G401.6 (cell line): ENCODE results near the gene PPP1R1C.

Experiments used
- FAIRE-seq: peaks from 2 replicates; lab custom pipeline; 2012; peaks lifted over from hg19 to GRCh38; lab: Jason Lieb, UNC

The PPP1R1C gene

DNA sequence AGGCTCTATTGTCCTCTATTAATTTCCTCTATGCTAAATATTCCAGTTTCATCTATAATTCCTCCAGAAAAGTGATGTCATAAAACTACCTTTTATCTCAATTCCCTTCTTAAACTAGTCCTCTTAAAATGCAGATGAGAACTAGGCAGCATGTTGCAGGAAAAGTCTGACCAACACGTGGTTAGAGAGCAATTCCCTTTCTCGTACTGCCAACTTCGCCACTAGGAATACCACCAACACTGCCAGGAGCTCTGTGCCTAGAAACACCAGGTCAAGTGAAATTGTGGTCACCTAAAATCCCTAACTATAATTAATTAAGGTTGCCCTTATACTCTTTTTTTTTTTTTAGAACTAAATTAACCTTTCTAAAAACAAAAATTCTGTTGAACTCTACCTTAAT is 127.7 kb downstream of the PPP1R1C start:
- FAIRE-seq: no peak

DNA sequence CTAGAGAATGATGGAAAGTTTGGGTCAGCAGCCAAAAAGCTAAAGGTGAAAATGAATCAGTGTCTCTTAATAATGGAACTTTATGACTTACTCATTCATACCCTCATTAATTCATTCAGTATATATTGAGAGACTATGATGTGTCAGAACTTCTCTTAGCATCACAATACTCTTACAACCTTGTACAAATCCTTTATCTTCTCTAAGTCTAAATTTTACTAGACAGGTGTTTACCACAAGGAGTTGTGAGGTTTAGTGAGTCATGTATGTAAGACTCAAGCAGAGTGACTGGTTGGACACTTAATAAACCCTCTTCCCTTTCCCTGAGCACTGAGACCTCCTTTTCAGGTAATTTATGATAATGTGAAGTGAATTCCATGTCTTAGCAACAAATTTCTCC is 129.6 kb downstream of the PPP1R1C start:
- FAIRE-seq: no peak

DNA sequence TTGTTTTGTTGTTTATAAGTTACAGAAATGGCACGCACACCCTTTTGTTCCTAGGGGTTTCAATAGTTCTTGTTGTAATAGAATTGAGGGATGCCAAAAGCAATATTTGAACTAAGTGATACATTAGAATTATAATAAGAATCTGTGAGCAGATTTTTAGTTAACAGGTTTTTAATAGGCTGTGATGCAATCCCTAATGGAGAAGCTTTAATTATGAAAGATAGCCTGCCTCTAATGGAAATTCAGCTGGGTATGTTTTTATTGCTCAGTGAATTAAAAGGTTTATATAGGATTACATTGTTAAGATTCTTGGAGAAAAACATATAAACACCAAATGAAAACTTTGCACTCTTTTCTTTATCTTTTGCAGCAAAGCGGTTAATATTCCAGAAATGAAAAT is 131.1 kb downstream of the PPP1R1C start:
- no peak for FAIRE-seq

DNA sequence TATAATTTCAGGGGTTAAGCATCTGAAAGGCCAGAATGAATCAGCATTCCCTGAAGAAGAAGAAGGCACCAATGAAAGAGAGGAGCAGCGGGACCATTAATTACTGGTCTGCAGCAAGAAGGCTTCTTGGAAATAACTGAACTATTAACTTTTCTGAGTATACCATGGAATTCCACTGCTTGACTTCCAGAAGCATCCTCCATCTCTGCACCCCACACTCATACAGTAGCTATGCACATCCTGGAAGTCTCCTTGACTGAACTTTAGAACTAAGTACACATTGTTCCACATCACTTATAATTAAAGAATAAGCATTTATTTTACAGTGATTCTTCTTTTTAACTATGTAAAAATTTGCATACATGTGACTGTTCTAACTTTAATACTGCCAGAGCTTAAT is 131.5 kb downstream of the PPP1R1C start:
- no peak for FAIRE-seq

DNA sequence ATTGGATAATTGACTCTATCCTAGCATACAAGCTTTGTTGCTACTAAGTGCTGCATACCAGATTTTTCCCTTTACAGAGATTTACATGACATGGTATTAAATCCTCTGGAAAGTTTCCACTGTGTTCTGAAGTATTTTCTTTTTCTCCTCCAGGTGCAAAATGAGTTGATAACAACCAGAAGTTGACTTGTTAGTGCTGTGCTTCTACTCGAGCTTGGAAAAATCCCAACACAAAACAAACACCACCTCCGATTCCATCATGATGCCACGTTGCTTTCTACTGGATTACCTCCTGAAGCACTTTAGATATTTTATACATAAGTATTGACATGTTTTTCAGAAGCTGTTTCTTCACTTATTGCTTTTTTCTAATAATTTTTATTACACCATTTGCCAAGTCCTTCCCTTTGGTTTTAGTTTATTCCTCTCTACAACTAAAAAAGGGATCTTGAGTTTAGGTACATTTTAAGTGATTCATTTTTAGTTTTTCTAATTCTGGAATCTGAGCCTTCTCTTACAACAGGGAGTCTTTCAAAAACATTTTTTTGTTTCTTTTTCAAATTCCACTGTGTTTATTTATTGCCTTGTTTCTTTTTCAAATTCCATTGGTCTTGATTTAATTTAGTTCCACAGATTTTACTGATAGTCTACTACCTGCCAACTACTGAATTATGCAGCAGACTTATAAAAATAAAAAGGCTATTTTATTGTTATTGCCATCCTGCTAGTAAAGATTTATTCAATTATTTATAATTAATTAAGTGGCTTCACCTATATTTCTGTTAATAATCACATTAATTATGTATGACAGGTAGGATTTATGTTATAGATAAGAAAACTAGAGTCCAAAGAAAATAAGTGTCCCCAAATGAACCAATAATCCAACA is 143.4 kb downstream of the PPP1R1C start:
- no peak for FAIRE-seq

DNA sequence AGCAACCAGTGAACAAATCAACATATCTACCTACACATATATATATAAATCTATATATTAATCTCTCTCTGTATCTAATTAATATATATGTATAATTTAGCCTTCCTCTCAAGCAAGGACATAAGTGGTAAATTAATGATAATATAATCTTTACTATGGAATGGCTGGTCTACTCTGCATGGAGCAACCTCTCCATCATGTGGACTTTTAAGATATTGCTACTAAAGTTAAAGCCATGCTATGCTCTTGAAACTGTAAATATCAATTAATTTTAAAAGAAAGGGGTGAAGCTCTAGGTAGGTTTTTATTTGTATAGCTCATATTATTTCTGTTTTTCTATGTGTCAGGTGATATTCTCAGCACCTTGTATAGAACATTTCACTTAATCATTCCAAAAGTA is 147.0 kb downstream of the PPP1R1C start:
- FAIRE-seq: peak; percentile 41

DNA sequence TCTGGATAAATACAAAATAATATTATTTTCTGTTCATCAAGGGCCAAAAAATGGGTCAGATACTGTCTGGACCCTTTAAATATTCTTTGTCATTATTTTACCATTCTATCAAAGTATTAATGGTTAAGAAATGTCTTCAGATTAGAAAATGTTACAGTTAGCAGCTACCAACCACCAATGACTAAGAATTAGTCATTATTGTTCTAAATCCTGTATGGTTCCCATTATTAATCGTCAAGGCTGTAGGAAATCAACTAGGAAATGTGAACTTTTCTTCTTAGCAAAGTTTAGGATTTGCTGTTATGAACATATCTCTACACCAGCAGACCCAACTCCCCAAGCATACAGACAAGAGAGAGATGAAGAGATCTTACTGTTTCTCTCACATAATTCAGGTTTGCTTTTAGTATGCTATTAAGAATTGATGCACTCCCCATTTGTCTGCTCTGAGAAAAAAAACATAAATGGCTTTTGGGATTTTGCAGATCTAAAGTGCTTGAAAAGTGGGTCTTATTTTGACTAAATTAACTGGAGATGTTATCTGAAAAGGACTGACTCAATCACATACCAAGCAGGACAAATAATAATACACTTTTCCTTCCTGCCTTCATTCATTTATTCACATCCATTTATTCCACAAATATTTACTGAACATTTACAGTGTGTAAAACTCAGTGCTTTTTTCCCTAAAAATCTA is 147.7 kb downstream of the PPP1R1C start:
- no peak for FAIRE-seq

DNA sequence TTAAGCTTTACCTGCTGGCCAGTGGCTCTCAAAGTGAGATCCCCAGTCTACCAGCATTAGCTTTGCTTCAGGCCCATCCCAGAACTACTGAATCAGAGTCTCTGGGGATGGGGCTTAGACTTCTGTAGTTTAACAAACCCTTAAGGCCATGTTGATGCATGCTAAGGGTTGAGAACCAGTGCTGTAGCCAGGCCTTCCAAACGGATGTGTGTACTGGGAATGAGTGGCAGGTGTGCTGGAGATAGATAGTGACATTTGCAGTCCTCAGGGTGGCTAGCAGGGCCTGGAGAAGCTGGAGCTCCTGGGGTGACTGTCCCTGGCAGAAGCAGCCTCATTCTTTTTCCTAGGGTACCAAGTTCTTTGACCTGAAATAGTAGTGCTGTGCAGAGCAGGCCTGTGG is 148.5 kb downstream of the PPP1R1C start:
- no peak for FAIRE-seq

DNA sequence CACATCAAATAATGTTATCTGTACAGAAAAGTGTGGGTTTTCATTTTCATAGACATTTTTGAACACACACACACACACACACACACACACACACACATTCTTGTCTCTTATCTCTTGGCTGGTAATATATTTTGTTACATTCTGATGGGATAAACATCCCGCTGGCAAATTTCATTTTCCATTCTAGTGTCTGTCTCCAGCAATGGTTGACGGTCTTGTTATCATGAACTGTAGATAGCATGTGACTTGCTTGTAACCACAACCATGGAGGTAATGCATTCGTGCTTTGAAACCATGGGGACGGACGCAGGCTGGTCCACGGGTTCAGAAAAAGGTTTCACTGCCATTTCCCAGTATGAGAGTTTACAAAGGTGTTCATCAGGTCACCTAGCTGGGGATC is 156.4 kb downstream of the PPP1R1C start:
- FAIRE-seq: no peak

DNA sequence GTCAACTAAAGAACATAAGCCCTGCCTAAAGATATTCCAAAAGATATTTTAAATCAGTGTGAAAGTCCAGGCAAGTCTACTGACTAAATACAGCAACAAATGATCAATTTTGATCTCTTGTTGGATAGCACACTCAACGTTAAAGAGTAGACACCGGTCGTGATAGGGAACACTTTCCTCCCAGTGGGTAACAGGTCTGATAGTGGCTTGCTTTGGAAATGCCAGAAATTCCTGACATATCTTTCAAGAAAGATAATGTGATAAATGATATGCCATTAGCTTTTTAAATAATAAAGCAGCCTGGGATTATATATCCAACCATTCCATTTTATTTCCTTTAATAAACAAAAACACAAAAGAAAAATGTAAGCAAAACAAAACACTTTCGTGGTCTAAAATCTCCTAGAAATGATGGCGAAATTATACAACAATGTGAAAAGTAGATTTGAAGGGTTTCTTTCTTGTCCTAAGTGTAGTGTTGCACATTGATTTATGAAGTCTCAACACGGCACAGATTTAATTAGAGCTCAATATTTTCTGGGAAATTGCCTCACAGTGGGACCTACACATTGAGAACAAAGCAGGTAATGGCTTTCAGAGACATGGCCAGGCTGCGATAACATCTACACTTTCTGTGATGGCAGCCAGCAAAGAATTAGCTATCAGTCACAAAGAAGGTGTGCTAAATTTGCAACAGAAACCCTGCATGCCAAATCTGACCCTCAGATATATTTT is 158.6 kb downstream of the PPP1R1C start:
- no peak for FAIRE-seq

DNA sequence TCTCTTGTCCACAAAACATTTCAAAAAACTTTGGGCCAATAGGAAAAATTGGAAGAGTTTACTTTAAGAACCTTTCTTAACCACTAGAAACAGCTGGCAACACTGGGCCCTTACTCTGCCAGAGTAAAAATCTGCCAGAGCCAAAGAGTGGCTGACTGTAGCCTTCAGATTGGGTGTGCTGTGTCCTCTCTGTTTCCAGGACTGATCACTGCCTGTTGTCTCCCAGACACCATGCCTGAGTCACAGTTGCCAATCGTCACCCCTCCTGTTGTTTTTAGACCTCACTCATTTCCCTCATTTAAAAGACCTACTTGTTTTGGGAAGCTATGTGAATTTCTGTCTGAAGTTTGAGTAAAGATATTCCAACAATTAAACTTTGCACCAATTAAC is 159.1 kb downstream of the PPP1R1C start:
- FAIRE-seq: no peak

DNA sequence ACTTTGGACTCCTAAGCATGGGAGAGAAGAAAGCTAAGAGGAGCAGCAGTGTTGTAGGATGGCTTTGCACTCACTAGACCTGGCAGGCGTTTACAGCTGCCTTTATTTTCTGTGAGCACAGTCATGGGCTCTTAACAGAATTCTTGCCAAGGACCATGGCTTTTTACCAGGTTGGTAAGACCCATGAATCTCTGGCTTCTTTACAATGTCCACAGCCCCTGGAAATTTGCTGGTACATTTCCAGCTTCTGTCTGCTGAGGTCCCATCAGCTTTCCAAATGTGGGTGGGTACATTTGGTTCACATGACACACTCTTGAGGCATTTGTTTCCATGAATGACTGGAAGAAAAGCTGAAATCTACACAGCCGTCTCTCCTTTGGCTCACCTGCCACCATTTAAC is 162.7 kb downstream of the PPP1R1C start:
- no peak for FAIRE-seq

DNA sequence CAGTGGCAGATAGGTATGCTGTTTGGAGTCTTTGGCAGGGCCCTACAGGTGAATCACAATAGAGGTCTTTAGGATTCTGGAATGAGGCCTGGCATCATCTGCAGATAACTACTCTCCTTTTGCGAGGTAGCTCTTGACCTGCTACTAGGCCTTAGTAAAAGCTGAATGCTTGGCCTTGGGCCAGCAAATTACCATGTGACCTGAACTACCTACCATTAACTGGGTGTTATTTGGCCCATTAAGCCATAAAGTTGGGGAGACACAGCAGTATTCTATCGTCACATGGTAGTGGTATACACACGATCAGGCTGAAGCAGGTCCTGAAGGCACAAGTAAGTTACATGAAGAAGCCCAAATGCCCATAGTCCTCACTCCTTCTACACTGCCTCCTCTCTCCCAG is 178.2 kb downstream of the PPP1R1C start:
- no peak for FAIRE-seq

DNA sequence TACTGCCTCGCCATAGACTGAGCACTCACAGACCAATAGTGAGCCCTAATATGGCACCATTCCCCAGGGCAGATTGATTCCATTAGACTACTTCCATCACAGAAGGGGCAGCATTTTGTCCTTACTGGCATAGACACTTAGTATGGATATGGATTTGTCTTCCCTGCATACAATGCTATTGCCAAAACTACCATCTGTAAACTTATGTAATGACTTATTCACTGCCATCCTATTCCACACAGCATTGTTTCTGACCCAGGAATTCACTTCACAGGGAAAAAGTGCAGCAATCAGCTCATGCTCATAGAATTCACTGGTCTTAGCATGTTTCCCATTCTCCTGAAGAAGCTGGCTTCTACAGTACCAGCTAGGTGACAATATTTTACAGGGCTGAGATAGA is 179.0 kb downstream of the PPP1R1C start:
- FAIRE-seq: no peak

DNA sequence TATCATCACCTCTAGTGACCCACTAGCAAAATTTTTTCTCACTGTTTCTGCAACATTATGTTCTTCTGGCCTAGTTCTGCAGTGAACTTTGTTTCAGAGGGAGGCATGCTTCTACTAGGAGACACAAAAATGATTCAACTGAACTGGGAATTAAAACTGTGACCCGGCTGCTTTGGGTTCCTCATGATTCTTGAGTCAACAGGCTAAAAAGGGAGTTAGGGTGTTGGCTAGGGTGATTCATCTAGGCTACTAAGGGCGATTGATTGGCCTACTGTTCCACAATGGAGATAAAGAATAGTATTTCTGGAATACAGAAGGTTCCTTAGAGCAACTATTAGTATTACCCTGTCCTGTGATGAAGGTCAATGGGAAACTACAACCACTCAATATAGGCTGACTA is 179.5 kb downstream of the PPP1R1C start:
- FAIRE-seq: no peak

DNA sequence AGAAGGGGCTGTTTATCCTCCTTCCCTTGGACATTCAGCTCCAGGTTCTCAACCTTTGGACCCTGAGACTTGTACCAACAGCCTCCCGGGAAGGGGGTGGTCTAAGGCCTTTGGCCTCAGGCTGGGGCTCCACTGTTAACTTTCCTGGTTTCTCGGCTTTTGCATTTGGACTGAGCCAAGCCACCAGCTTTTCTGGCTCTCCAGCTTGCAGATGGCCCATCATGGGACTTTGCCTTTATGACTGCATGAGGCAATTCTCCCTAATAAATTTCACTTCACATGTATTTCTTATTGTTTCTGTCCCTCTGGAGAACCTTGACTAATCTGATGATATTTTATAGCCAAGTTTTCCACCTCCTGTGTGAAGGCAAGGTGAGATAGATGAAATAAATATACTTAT is 180.8 kb downstream of the PPP1R1C start:
- no peak for FAIRE-seq

DNA sequence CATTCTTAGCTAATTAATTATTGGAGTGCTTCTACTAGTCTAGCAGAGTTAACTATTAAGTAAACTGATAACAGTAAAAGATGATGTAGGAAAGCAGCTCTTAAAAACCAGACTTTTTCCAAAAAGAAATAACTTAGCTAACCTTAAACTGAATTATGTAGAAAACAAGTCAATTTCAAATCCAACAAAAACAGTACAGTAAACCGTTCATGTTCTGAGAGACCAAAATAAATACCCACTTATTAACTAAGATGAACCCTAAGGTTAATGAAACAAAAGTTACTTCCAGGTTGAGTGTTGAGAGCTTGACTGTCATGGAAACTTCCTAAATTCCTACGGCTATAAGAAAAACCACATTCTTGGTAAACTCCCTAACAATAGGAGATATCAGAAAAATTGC is 181.2 kb downstream of the PPP1R1C start:
- no peak for FAIRE-seq
